Kidney (tissue), 14 donors: Measurements from ENCODE around the gene FAM13A. TPM values are rescaled to one million over a fixed set of nuclear protein-coding genes. Genes with fewer than 3 reads are reported as not detected.

Experiments
- DNase-seq, 5 donors: peaks; one replicate each; pipeline ENCODE4 v3.0.0-alpha.2; 2013 to 2020
- FAIRE-seq: peaks from 2 replicates; lab custom pipeline; 2012; peaks lifted over from hg19 to GRCh38; lab: Jason Lieb, UNC
- H3K27ac ChIP-seq, 2 donors: one replicate each; pipeline ENCODE4 v1.7.0; 2013; ENCODE audit warnings: low read depth in 2 of 2, low read length in 2 of 2, inconsistent platforms in 1 of 2
- H3K27me3 ChIP-seq: one replicate; pipeline ENCODE4 v1.7.1; 2013; ENCODE audit warnings: low read length, inconsistent platforms; ENCODE audit not compliant: control insufficient read depth, insufficient read depth
- H3K36me3 ChIP-seq, 3 donors: one replicate each; pipeline versions ENCODE4 v1.7.0 to v1.7.1; 2013; ENCODE audit warnings: low read length in 3 of 3, control low read depth in 1 of 3, inconsistent platforms in 1 of 3; ENCODE audit not compliant: insufficient read depth in 3 of 3, control insufficient read depth in 2 of 3
- H3K4me1 ChIP-seq, 3 donors: one replicate each; pipeline versions ENCODE4 v1.7.0 to v1.7.1; 2013; ENCODE audit warnings: low read length in 3 of 3, inconsistent platforms in 1 of 3, low read depth in 1 of 3; ENCODE audit not compliant: control insufficient read depth in 2 of 3, insufficient read depth in 2 of 3
- H3K4me3 ChIP-seq, 3 donors: one replicate each; pipeline versions ENCODE4 v1.7.0 to v1.8.1; 2013; ENCODE audit warnings: low read length in 3 of 3, control low read depth in 1 of 3, inconsistent platforms in 1 of 3
- H3K9ac ChIP-seq, 3 donors: one replicate each; pipeline versions ENCODE4 v1.7.0 to v1.7.1; 2013; ENCODE audit warnings: low read length in 3 of 3, control low read depth in 1 of 3, inconsistent platforms in 1 of 3
- H3K9me3 ChIP-seq, 3 donors: one replicate each; pipeline versions ENCODE4 v1.7.0 to v1.7.1; 2013; ENCODE audit warnings: low read length in 3 of 3, control low read depth in 1 of 3, inconsistent platforms in 1 of 3; ENCODE audit not compliant: control insufficient read depth in 2 of 3, insufficient read depth in 1 of 3
- intact Hi-C: fragments of 100-400 bp; cut with DNase I; formaldehyde crosslinking; loops from one replicate; pipeline ENCODE4 v1.11.1; 2022
- polyA plus RNA-seq: library from polyadenylated mRNA; stranded (reverse); fragments of 350-450 nt; fragmentation: Illumina TruSeq; extraction: RNeasy Lipid Tissue Mini Kit (QIAGEN cat#74804); gene quantifications from one replicate; pipeline ENCODE4 v1.2.3, GENCODE V29; 2014; ENCODE audit warnings: low read depth, low replicate concordance; ENCODE audit not compliant: insufficient read depth
- total RNA-seq: library from RNA; stranded (reverse); fragmentation: NEBNext Ultra II Directional; extraction: Animal tissue kit (Norgen Biotek cat#: 25700); gene quantifications from one replicate; pipeline ENCODE4 v1.2.1, GENCODE V29; 2021
- TF ChIP-seq, protein P1 (sequence below): IDR thresholded peaks from 3 replicates; pipeline ENCODE4 v1.5.1; 2012; ENCODE audit warnings: mild to moderate bottlenecking, moderate library complexity, borderline replicate concordance; ENCODE audit not compliant: insufficient read depth; ENCODE audit errors: extremely low read depth
- donor health status: control.
- donor health status: control.
- donor health status: control.
- donor health status: control.
- donor health status: control.
- donor health status: DM: yes; HTN: yes; CAD: no.
- donor health status: Normal renal cell carcinoma (clear cell type).

The FAM13A gene
- total and polyA plus RNA-seq, 2 donors from 2014 or later: 12.9 to 48.3 TPM

DNA sequence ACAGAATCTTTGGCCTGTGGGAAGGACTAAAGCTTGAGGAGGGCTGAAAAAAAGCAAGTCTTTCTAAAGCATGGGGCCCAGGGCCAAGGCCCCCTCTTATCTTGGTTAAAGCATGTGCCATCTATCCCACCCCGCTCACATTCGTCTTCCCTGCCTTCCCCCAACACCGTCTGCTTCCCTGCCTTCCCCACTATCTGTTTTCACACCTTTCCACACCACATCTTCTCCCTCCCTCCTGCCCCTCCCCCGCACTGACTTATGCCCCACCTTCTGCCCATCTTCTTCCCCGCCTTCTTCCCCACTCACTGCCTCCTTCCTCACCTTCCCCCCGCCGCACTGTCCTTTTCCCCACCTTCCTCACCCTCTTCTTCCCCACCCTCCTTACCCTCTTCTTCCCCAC is 358.5 kb downstream of the FAM13A start:
- TF ChIP-seq, protein P1, sequence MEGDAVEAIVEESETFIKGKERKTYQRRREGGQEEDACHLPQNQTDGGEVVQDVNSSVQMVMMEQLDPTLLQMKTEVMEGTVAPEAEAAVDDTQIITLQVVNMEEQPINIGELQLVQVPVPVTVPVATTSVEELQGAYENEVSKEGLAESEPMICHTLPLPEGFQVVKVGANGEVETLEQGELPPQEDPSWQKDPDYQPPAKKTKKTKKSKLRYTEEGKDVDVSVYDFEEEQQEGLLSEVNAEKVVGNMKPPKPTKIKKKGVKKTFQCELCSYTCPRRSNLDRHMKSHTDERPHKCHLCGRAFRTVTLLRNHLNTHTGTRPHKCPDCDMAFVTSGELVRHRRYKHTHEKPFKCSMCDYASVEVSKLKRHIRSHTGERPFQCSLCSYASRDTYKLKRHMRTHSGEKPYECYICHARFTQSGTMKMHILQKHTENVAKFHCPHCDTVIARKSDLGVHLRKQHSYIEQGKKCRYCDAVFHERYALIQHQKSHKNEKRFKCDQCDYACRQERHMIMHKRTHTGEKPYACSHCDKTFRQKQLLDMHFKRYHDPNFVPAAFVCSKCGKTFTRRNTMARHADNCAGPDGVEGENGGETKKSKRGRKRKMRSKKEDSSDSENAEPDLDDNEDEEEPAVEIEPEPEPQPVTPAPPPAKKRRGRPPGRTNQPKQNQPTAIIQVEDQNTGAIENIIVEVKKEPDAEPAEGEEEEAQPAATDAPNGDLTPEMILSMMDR: no peak
- Histone ChIP-seq H3K4me1 (no peaks in the 10 kb centered on the region), H3K4me3 (no peak overlapping the region), H3K9me3 (no peaks in the 10 kb centered on the region), H3K27me3 (no peaks in the 10 kb centered on the region), H3K27ac (no peak overlapping the region), H3K9ac (no peak overlapping the region), H3K36me3 (peaks cover 0 to 3% (median 0%) of the 10 kb centered on the region in 3 donors)
- no peak for FAIRE-seq
- DNase-seq: peak in 2 of 5 donors; percentile 41 to 44
- intact Hi-C loops: no loop called here

- peak within 1 kb of the TSS in 1 of 2 donors; percentile 65 for H3K27ac ChIP-seq
- intact Hi-C loops: no loop called here
Observed at GRCh38 chr4:88697588-88698329, 359.2 kb downstream of the FAM13A start, which contains the start of gene NAP1L5. Gene NAP1L5 (minus strand): TSS chr4:88697829. CDS start chr4:88697754, 75 bp downstream.

GRCh38 chr4:88697141-88697540 is 359.8 kb downstream of the FAM13A start:
- Histone ChIP-seq H3K36me3 (no peaks in the 10 kb centered on the region), H3K27ac (peak overlapping the region in 1 of 2 donors; percentile 65), H3K27me3 (no peaks in the 10 kb centered on the region), H3K9ac (peak overlapping the region; percentile 6 to 67 (median 60)), H3K9me3 (no peaks in the 10 kb centered on the region), H3K4me3 (peak overlapping the region; percentile 68 to 75 (median 71)), H3K4me1 (no peaks in the 10 kb centered on the region)
- intact Hi-C loops: no loop called here
- TF ChIP-seq, protein P1: no peak
- peak in 4 of 5 donors; percentile 25 to 66 (median 54) for DNase-seq
- FAIRE-seq: no peak

More at GRCh38 chr4:88697588-88698329, 359.2 kb downstream of the FAM13A start, which contains the start of gene NAP1L5:
- peak within 1 kb of the TSS; percentile 6 to 67 (median 60) for H3K9ac ChIP-seq
- H3K4me3 ChIP-seq: peak within 1 kb of the TSS; percentile 68 to 75 (median 71)
- no peaks in the 10 kb centered on the region for H3K4me1 ChIP-seq
- no peak for FAIRE-seq
- TF ChIP-seq, protein P1: no peak
- peaks cover 0 to 3% (median 0%) of the 10 kb centered on the region in 3 donors for H3K36me3 ChIP-seq
- H3K9me3 ChIP-seq: no peaks in the 10 kb centered on the region
- H3K27me3 ChIP-seq: no peaks in the 10 kb centered on the region
- peak; percentile 56 to 84 (median 69) for DNase-seq
